Measurements from ENCODE around the gene SLC26A5. TPM values are rescaled to one million over a fixed set of nuclear protein-coding genes. Genes with fewer than 3 reads are reported as not detected.

SLC26A5 gene
- total RNA-seq, 4 donors from 2014 or later, result 1.9 to 4.0 (median 3.5) TPM

DNA sequence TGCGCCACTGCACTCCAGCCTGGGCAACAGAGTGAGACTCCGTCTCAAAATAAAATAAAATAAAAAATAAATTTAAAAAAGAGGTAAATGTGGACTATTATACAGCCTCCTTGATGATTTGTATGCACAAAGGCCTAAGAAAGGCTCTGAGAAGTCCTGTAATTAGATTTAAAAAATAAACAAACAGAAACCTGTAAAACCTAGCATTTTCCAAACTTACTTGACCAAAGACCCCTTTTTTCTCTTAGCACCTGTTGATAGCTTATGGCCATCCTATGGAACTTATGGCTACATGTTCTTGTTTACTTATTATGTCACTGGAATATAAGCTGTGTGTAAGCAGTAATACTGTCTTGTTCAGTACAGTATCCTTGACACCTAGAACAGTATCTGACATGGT, 107.1 kb downstream of the SLC26A5 start:
- intact Hi-C loops (cut with DNase I), result no loop called here
- Histone ChIP-seq H3K4me3 (replicated peaks in 1 of 3) (no peak overlapping the region), H3K27ac (no peak overlapping the region), H3K9me3 (no peaks in the 10 kb centered on the region), H3K36me3 (peaks cover 20 to 26% of the 10 kb centered on the region in 2 donors), H3K4me1 (peaks cover 11 to 13% of the 10 kb centered on the region in 2 donors), H3K27me3 (no peaks in the 10 kb centered on the region)
- DNase-seq, result no peak
- TF ChIP-seq POLR2A (IDR thresholded peaks at IDR 0.05), result no peak
- TF ChIP-seq, protein P1, sequence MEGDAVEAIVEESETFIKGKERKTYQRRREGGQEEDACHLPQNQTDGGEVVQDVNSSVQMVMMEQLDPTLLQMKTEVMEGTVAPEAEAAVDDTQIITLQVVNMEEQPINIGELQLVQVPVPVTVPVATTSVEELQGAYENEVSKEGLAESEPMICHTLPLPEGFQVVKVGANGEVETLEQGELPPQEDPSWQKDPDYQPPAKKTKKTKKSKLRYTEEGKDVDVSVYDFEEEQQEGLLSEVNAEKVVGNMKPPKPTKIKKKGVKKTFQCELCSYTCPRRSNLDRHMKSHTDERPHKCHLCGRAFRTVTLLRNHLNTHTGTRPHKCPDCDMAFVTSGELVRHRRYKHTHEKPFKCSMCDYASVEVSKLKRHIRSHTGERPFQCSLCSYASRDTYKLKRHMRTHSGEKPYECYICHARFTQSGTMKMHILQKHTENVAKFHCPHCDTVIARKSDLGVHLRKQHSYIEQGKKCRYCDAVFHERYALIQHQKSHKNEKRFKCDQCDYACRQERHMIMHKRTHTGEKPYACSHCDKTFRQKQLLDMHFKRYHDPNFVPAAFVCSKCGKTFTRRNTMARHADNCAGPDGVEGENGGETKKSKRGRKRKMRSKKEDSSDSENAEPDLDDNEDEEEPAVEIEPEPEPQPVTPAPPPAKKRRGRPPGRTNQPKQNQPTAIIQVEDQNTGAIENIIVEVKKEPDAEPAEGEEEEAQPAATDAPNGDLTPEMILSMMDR (IDR thresholded peaks at IDR 0.05), result no peak
- WGBS, 2 donors, result 99 to 100% methylated on average over 2 of the region's 2 CpGs

DNA sequence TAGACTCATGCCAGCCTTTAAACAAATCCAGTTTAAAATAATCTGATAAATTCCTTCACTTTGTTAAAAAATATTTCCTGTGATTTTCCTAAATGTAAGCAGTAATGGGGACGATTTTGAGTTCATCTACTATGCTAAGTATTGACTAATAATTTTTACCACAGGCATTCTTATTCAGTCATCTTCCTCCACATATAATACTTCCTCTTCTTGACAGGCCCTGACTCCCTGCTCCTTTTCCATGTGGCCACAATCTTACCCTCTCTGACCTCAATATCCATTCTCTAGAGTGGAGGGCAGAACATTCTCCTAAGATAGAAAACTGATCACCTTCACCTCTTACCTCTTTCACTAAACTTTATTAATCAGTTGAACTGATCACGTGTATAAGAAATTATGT, 109.2 kb downstream of the SLC26A5 start:
- H3K9me3 ChIP-seq, result no peaks in the 10 kb centered on the region
- peaks cover 20 to 31% of the 10 kb centered on the region in 2 donors for H3K36me3 ChIP-seq
- no peak for TF ChIP-seq POLR2A (IDR thresholded peaks at IDR 0.05)
- TF ChIP-seq, protein P1 (IDR thresholded peaks at IDR 0.05), result no peak
- no peaks in the 10 kb centered on the region for H3K27me3 ChIP-seq
- intact Hi-C loops (cut with DNase I), result no loop called here
- H3K27ac ChIP-seq, result no peak overlapping the region
- H3K4me3 ChIP-seq (replicated peaks in 1 of 3), result no peak overlapping the region
- DNase-seq, result no peak
- H3K4me1 ChIP-seq, result no peaks in the 10 kb centered on the region
- WGBS, 2 donors, result 90 to 94% methylated on average over 2 of the region's 2 CpGs

DNA sequence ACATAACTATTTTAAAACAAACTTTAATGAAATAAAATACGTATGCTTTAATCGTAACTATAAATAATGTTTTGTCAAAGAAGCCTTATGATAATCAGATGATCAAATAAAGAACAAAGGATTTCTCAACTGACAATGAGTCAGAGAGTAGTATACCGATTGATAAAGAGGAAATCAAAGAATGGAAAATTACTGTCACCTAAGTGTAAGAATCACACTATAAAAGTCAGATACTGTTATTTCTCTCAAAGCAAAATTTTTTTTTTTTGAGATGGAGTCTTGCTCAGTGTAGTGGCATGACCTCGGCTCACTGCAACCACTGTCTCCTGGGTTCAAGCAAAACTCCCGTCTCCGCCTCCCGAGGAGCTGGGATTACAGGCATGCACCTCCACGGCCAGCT, 120.3 kb downstream of the SLC26A5 start:
- H3K36me3 ChIP-seq, result peaks cover 37 to 41% of the 10 kb centered on the region in 2 donors
- no peak overlapping the region for H3K4me3 ChIP-seq (replicated peaks in 1 of 3)
- DNase-seq, result no peak
- no peak overlapping the region for H3K27ac ChIP-seq
- intact Hi-C loops (cut with DNase I), result no loop called here
- no peaks in the 10 kb centered on the region for H3K27me3 ChIP-seq
- TF ChIP-seq POLR2A (IDR thresholded peaks at IDR 0.05), result no peak
- TF ChIP-seq, protein P1 (IDR thresholded peaks at IDR 0.05), result no peak
- no peaks in the 10 kb centered on the region for H3K4me1 ChIP-seq
- WGBS, 2 donors, result 93 to 95% methylated on average over 8 of the region's 8 CpGs
- H3K9me3 ChIP-seq, result no peaks in the 10 kb centered on the region

Small RNAs within 50 kb of the gene (small RNA-seq; reads per million reads assigned to genes)
- not detected for gene RF00019
- gene RPS29P16, result not detected

Other genes with a start within 250 kb of the SLC26A5 start
- gene PMPCB, start 148.8 kb downstream of the SLC26A5 start, total RNA-seq, result 10 to 100 TPM; 52.1 to 77.4 (median 61.2) TPM
- 10 to 100 TPM; 13.2 to 28.1 (median 18.2) TPM for gene DNAJC2, start 101.4 kb downstream of the SLC26A5 start, total RNA-seq
- gene PSMC2, start 98.6 kb downstream of the SLC26A5 start, total RNA-seq, result 100 to 1,000 TPM in 3 of 4 donors, 10 to 100 TPM in 1; 90.8 to 144 (median 113) TPM